Measurements from ENCODE around the gene ADCY10. TPM values are rescaled to one million over a fixed set of nuclear protein-coding genes. Genes with fewer than 3 reads are reported as not detected.

Gene ADCY10
- total RNA-seq, 1 experiment from 2014 or later = 0.10 TPM

DNA sequence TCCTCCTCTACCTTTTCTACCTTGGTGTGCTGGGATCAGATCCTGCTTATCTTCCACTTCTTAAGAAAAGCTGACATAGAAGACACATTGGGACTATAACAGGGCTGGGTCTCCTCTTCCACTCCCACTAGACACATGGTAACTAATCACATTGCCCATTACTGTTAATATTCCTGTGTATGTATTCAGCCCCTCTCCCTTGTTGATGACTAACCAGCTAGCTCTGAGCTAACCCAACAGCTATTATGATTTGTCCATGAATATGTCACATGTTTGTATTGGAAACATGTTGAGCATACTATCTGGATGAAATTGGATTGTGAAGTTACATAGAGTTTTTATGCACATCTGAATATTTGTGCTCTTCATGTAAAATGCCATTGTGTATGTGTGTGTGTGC is 139.2 kb downstream of the ADCY10 start:
- Histone ChIP-seq H3K4me1 (ENCODE audit: control insufficient read depth, insufficient read depth, low read length) (no peaks in the 10 kb centered on the region), H3K36me3 (ENCODE audit: control insufficient read depth, insufficient read depth, low read length) (no peaks in the 10 kb centered on the region), H3K9me3 (ENCODE audit: control insufficient read depth, insufficient read depth, low read depth, low read length) (no peaks in the 10 kb centered on the region), H3K27me3 (ENCODE audit: control insufficient read depth, insufficient read depth, low read length) (no peaks in the 10 kb centered on the region), H3K4me3 (ENCODE audit: low read depth in 2 of 2, low read length in 2 of 2) (no peak overlapping the region), H3K27ac (ENCODE audit: low read length) (no peak overlapping the region)
- ChIA-PET CTCF (interaction anchor here (0.6 kb wide), 1 partner anchor 161 kb away, joined by 3 read pairs; no protein-coding TSS in a partner anchor), POLR2A (no interaction called here)
- DNase-seq (ENCODE audit: low read depth, low spot score) (no peak), ATAC-seq (no peak)
- intact Hi-C loops (cut with micrococcal nuclease; ENCODE audit: unreplicated experiment) = no loop called here
- BruUV-seq (replicated peaks) = no TSS peak
- TF ChIP-seq, protein P1, sequence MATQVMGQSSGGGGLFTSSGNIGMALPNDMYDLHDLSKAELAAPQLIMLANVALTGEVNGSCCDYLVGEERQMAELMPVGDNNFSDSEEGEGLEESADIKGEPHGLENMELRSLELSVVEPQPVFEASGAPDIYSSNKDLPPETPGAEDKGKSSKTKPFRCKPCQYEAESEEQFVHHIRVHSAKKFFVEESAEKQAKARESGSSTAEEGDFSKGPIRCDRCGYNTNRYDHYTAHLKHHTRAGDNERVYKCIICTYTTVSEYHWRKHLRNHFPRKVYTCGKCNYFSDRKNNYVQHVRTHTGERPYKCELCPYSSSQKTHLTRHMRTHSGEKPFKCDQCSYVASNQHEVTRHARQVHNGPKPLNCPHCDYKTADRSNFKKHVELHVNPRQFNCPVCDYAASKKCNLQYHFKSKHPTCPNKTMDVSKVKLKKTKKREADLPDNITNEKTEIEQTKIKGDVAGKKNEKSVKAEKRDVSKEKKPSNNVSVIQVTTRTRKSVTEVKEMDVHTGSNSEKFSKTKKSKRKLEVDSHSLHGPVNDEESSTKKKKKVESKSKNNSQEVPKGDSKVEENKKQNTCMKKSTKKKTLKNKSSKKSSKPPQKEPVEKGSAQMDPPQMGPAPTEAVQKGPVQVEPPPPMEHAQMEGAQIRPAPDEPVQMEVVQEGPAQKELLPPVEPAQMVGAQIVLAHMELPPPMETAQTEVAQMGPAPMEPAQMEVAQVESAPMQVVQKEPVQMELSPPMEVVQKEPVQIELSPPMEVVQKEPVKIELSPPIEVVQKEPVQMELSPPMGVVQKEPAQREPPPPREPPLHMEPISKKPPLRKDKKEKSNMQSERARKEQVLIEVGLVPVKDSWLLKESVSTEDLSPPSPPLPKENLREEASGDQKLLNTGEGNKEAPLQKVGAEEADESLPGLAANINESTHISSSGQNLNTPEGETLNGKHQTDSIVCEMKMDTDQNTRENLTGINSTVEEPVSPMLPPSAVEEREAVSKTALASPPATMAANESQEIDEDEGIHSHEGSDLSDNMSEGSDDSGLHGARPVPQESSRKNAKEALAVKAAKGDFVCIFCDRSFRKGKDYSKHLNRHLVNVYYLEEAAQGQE (IDR thresholded peaks at IDR 0.05; ENCODE audit: insufficient read depth in 1 of 2, low read depth in 2 of 2, low read length in 1 of 2) = no peak
- TF ChIP-seq, protein P2, sequence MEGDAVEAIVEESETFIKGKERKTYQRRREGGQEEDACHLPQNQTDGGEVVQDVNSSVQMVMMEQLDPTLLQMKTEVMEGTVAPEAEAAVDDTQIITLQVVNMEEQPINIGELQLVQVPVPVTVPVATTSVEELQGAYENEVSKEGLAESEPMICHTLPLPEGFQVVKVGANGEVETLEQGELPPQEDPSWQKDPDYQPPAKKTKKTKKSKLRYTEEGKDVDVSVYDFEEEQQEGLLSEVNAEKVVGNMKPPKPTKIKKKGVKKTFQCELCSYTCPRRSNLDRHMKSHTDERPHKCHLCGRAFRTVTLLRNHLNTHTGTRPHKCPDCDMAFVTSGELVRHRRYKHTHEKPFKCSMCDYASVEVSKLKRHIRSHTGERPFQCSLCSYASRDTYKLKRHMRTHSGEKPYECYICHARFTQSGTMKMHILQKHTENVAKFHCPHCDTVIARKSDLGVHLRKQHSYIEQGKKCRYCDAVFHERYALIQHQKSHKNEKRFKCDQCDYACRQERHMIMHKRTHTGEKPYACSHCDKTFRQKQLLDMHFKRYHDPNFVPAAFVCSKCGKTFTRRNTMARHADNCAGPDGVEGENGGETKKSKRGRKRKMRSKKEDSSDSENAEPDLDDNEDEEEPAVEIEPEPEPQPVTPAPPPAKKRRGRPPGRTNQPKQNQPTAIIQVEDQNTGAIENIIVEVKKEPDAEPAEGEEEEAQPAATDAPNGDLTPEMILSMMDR (IDR thresholded peaks at IDR 0.05) = no peak
- TF ChIP-seq SIN3A (IDR thresholded peaks at IDR 0.05; ENCODE audit: borderline replicate concordance, insufficient read depth, low read depth, low read length) = no peak
- TF ChIP-seq TCF7L2 (IDR thresholded peaks at IDR 0.05; ENCODE audit: low read depth, low read length) = no peak
- TF ChIP-seq POLR2AphosphoS5 (IDR thresholded peaks at IDR 0.05; ENCODE audit: low read depth, low read length) = no peak
- in situ Hi-C loops (cut with HindIII; ENCODE audit: low pct_unique_long_range_greater_than_20kb, low sequenced_read_pairs) = no loop called here

DNA sequence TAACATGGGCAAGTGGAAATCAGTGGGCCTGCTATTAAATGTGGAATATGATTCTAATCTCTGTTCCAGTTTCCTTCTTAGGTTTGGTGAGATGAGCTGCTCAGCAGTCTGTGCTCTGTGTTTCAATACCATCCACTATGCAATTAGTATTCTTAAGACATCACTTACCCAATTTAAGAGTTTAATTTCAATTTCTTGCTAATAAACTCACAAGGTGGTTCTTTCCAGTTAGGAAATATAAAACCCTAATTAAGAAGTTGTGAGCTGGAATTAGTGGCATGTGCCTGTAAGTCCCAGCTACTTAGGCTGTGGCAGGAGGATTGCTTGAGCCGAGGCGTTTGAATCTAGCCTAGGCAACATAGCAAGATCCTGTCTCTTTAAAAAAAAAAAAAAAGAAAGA is 140.4 kb downstream of the ADCY10 start:
- Histone ChIP-seq H3K4me3 (ENCODE audit: low read depth in 2 of 2, low read length in 2 of 2) (no peak overlapping the region), H3K9me3 (ENCODE audit: control insufficient read depth, insufficient read depth, low read depth, low read length) (no peaks in the 10 kb centered on the region), H3K27me3 (ENCODE audit: control insufficient read depth, insufficient read depth, low read length) (no peaks in the 10 kb centered on the region), H3K36me3 (ENCODE audit: control insufficient read depth, insufficient read depth, low read length) (no peaks in the 10 kb centered on the region), H3K4me1 (ENCODE audit: control insufficient read depth, insufficient read depth, low read length) (no peaks in the 10 kb centered on the region), H3K27ac (ENCODE audit: low read length) (no peak overlapping the region)
- DNase-seq (ENCODE audit: low read depth, low spot score) (no peak), ATAC-seq (no peak)
- intact Hi-C loops (cut with micrococcal nuclease; ENCODE audit: unreplicated experiment) (no loop called here), in situ Hi-C loops (cut with HindIII; ENCODE audit: low pct_unique_long_range_greater_than_20kb, low sequenced_read_pairs) (no loop called here)
- no TSS peak for BruUV-seq (replicated peaks)
- ChIA-PET POLR2A (no interaction called here), CTCF (interaction anchor here (0.5 to 0.7 kb wide), 2 partner anchors 16 to 57 kb away, joined by 4 to 7 read pairs; no protein-coding TSS in a partner anchor)
- no peak for TF ChIP-seq SIN3A (IDR thresholded peaks at IDR 0.05; ENCODE audit: borderline replicate concordance, insufficient read depth, low read depth, low read length)
- TF ChIP-seq, protein P2 (IDR thresholded peaks at IDR 0.05) = no peak
- no peak for TF ChIP-seq POLR2AphosphoS5 (IDR thresholded peaks at IDR 0.05; ENCODE audit: low read depth, low read length)
- no peak for TF ChIP-seq TCF7L2 (IDR thresholded peaks at IDR 0.05; ENCODE audit: low read depth, low read length)
- TF ChIP-seq, protein P1 (IDR thresholded peaks at IDR 0.05; ENCODE audit: insufficient read depth in 1 of 2, low read depth in 2 of 2, low read length in 1 of 2) = no peak
